Erythroblast (primary cell): ENCODE data around the gene TBX15.
"Not testable (repeated sequence)": the region's sequence is repeated elsewhere in the genome, so short reads cannot be mapped to it uniquely, and the experiment has no call there.

ENCODE experiments used
- DNase-seq, 2 experiments: peaks; one replicate each; lab custom pipeline; 2025; lab: John Stamatoyannopoulos, UW
- GATA1 ChIP-seq: IDR thresholded peaks from 2 replicates; pipeline ENCODE4 v1.6.1; 2011; ENCODE audit warnings: low read depth, mild to moderate bottlenecking, control low read depth, low read length, moderate library complexity
- POLR2A ChIP-seq: IDR thresholded peaks from 2 replicates; pipeline ENCODE4 v1.6.1; 2011; ENCODE audit warnings: mild to moderate bottlenecking, low read length

TBX15 gene

DNA sequence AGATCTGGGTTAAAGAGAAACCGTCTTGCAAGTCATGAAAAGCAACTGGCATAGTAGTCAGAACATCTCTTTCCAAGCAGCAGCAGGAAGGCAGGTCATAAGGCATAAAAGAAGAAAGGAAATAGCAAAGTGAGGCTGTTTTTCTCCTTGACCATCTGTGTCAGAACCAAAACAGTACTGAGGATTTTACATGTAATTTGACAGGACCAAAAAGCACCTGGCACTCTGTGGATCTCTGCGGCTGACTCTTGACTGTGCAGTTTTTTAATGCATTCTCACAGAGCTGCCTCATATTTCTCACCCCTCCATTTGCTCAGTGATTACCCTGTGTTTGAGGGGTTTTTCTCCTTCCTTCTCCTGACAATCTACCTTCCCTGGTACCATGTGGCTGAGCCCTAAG lies 17.7 kb downstream of the TBX15 start:
- no peak for DNase-seq
- TF ChIP-seq GATA1 = no peak
- no peak for TF ChIP-seq POLR2A

DNA sequence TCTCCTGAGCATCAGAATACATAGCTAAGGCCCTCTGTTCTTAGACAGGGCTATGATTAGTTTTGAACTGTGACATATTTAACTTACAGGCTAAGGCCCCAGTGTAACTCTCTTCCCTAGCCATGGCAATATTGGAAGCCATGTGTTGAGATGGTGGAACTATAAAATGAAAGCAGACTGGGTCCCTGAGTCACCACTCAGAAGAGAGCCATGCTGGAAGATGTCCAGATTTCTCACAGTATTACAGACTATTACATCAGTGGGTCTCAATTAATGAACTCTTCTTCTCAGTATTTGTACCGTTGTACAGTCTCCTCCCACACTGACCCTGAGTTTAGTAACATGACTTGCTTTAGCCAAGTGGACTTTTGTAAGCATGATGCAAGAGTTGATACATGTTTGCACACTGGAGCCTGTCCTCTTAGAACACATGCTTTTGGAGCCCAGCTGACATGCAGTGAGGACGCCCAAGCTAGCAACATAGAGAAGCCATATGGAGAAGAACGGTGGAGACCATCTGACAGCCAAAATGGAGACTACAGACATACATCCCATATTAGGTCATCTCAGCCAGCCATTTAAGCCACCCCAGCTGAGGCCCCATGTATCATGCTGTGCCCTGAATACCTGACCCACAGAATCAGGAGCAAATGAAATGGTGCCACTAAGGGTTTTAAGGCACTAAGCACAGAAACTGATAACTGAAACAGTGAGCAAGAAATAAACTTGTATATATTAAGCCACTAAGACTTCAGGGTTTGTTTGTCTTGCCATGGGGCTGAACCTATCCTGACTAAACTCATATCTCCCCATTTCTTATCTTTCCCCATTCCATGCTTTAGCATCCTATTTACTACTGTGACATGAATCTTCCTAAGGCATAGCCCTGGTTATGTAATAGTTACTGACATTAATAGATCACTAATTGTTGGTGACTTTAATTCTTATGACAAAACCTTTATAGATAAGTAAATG lies 24.4 kb downstream of the TBX15 start:
- TF ChIP-seq POLR2A (no peak), GATA1 (no peak)
- peak; percentile 30 to 78 for DNase-seq

DNA sequence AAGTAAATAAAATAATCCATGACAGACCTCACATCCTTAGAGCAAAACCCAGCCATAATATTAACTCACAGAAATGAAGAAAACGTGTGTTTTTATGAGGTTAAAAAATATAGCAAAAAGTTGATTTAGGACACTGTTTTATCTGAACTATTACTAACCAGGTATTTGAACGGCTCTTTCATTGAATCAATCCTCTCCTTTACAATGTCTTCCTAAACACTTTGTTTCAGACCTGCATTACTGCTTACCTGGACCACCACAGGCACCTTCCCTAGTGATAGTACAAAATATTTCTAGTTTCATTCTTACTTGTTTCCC lies 25.0 kb downstream of the TBX15 start:
- no peak for DNase-seq
- no peak for TF ChIP-seq GATA1
- TF ChIP-seq POLR2A = no peak

DNA sequence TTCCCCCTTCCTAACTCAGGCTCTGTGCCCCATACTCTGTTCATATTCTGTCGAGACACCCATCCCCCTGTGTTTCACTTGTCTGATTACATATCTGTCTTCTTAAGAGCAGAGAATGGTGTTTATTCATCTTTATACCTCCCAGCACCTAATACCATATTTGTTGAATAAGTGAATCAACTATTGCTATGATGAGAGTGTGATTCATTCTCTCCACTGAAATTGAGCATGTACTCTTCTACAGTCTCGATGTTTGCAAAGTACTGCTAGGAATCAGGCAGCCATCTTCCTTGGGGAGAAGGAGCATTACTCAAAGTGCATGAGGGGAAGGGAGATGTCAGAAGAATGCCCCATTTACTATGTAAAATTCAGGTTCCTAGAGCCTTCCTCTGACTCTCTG lies 27.0 kb downstream of the TBX15 start:
- DNase-seq = no peak
- TF ChIP-seq POLR2A (no peak), GATA1 (no peak)

DNA sequence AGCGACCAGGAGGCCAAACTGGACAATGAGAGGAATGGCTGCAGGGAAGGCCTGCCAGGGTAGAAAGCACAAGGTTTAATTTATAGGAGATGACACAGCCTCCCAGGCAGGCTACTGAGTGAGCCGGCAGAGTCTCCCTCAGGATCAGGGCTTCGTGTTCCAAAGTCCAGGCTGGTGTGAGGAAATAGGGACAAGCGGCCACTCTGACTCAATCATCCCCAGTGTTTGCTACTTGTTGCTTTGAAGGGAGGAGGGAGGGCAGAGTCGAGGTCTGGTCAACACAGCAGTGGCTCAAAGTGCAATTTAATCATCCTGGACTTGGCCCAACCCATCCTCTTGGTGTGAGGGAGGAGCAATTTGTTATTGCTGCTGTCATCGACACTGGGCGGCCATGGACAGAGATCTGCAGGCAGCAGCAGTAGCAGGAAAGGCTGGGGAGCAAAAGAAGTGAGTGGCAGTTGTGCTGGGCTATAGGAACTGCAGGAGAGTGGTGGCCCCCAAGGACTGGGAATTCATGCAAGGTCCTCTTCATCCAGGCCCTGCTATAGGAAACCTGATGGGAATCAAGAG lies 27.5 kb downstream of the TBX15 start:
- peak in 1 of 2 experiments; percentile 23 for DNase-seq
- TF ChIP-seq POLR2A = no peak
- no peak for TF ChIP-seq GATA1

GRCh38 chr1:118960026-118960561 lies 28.0 kb downstream of the TBX15 start:
- no peak for DNase-seq
- TF ChIP-seq GATA1 (no peak), POLR2A (no peak)

DNA sequence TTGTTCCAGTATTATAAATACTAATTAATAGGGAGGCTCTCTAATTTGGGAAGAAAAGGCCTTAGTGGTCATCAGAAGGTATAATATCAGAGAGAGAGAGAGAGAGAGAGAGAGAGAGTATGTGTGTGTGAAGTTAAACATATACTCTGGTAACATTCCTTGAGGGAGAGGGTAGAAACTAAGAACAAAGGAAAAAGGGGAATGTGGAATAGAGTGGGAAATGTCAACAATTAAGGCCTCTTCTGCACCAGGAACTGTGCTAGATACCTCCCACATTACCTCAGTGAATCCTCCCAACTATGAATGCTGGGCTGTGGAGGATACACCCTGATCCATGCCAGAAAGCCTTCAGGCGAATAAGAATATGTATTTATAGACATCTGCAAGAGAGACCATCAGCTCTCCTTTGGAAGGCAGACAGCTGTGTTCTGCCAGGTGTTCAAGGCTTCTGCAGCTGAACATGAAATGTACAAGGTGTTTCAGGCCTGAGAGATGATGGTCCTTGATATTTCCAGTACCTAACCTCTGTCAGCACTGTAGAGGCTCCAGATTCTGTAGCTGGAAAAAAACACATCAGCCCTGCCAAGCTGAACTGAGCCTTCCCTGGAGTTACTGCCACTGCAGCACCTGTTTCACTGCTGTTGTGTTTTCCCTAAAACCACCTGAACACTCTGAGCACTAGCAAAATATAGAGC lies 29.1 kb downstream of the TBX15 start:
- no peak for DNase-seq

GRCh38 chr1:118958140-118958539 lies 30.0 kb downstream of the TBX15 start:
- TF ChIP-seq POLR2A (no peak), GATA1 (no peak)
- no peak for DNase-seq

More for the DNA sequence above, 29.1 kb downstream of the TBX15 start:
- no peak for TF ChIP-seq GATA1
- no peak for TF ChIP-seq POLR2A

DNA sequence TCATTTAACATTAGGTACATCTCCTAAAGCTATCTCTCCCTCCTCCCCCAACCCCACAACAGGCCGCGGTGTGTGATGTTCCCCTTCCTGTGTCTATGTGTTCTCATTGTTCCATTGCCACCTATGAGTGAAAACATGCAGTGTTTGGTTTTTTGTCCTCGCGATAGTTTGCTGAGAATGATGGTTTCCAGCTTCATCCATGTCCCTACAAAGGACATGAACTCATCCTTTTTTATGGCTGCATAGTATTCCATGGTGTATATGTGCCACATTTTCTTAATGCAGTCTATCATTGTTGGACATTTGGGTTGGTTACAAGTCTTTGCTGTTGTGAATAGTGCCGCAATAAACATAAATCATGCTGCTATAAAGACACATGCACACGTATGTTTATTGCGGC lies 30.6 kb downstream of the TBX15 start:
- DNase-seq = not testable (repeated sequence)

- no peak for DNase-seq
- no peak for TF ChIP-seq POLR2A
- TF ChIP-seq GATA1 = no peak
These were observed 33.7 kb downstream of the TBX15 start for GRCh38 chr1:118954301-118954905.

DNA sequence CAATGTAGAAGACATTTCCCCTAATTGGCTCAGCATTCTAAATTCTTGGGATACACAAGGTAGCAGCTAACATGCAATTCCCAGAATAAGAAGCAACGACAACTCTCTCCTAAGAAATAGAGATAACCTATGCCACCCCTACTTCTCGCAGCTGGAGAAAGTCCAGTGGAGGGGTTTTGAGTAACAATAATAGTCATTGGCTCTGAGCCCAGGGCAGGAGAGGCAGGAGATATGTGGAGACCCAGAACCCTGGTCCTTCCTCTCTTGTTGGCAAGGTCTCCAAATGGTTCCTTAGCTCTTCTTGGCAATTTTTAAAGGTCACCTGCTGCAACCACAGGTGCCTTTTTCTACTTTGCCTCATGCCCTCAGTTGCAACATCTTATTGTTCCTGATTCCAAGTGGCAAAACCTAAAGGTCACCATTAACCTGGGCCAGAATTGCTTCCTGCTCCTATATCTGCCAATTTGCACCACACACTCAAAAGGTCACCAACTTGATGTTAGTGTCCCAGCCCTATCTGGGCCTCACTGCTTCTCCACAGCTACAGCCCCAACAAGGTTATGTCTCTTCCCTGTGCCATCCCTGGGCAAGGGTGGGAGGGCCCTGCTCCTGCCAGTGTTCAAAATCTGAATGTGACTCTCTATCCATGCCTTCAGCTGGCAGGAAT lies 36.7 kb downstream of the TBX15 start:
- no peak for TF ChIP-seq GATA1
- no peak for TF ChIP-seq POLR2A
- DNase-seq = no peak

- DNase-seq = no peak
- no peak for TF ChIP-seq GATA1
- no peak for TF ChIP-seq POLR2A
These were observed 38.8 kb downstream of the TBX15 start for GRCh38 chr1:118949315-118949714.

GRCh38 chr1:118948846-118949245 lies 39.3 kb downstream of the TBX15 start:
- TF ChIP-seq GATA1 = no peak
- TF ChIP-seq POLR2A = no peak
- no peak for DNase-seq

GRCh38 chr1:118948351-118948750 lies 39.8 kb downstream of the TBX15 start:
- TF ChIP-seq GATA1 = no peak
- TF ChIP-seq POLR2A = no peak
- DNase-seq = no peak

- no peak for TF ChIP-seq POLR2A
- no peak for TF ChIP-seq GATA1
These were observed 40.4 kb downstream of the TBX15 start for GRCh38 chr1:118947790-118948189.

More at GRCh38 chr1:118947790-118948189, 40.4 kb downstream of the TBX15 start:
- DNase-seq = no peak
